NCI-H146 (cell line): Measurements from ENCODE around the gene AKR1A1.
"Not testable (repeated sequence)": the region's sequence is repeated elsewhere in the genome, so short reads cannot be mapped to it uniquely, and the experiment has no call there.

Experiments used
- DNase-seq: peaks from one replicate; lab custom pipeline; 2025; lab: John Stamatoyannopoulos, UW

Gene AKR1A1

GRCh38 chr1:45569962-45570581, 19.4 kb downstream of the AKR1A1 start:
- DNase-seq, result peak; percentile 35

- no peak for DNase-seq
These were observed 20.0 kb downstream of the AKR1A1 start for GRCh38 chr1:45570631-45571030.

DNA sequence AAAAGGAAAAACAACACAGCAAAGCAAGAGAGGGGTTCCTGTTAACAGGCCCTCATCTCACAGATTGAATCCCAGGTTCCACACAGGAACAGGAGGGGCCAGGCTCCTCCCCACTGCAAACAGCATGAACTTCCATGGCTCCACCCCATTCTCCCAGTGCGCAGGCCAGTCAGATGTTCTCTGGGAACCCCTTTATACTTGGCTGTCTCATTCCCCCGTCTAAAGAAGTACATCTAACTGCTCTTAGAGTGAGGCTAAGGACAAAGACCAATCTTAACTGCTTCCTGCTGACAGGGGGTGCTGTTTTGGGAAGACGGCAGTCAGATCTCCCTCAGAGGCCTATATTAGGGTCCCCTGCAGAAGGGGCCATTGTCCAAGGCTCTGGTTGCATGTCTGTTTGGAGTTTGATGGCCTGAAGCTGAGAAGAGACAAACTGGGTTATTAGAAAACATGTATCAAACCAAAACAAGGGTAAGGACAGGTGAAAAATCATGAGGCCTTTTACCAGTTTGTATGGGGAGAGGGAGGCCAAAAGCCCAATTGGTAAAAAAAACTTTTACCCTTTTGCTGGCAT, 22.7 kb downstream of the AKR1A1 start:
- DNase-seq, result no peak

DNA sequence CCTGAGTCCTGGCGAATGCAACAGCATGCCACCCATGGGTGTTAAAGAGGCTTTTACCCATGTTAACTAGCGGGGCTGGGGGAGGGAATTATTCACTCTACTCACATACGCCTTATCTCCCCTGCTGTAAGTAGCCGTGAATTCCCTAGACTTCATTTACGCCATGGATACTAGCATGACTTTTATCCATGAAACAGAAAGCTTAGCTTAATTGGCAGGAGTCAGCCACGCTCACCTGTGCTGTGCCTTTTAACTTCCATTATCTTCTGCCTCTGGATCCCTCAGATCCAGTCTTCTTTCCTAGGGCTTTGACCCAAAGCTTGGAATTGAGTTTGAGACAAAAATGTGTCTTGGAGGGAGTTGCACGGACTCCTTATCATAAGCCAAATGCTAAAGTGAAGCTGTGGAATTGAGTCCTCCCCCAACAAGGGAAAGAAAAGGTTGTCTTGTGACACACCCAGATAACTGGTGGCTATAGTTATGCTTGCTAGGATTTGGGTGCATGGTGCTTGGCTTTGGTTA, 23.5 kb downstream of the AKR1A1 start:
- no peak for DNase-seq

GRCh38 chr1:45583264-45583665, 32.6 kb downstream of the AKR1A1 start:
- peak; percentile 91 for DNase-seq

DNA sequence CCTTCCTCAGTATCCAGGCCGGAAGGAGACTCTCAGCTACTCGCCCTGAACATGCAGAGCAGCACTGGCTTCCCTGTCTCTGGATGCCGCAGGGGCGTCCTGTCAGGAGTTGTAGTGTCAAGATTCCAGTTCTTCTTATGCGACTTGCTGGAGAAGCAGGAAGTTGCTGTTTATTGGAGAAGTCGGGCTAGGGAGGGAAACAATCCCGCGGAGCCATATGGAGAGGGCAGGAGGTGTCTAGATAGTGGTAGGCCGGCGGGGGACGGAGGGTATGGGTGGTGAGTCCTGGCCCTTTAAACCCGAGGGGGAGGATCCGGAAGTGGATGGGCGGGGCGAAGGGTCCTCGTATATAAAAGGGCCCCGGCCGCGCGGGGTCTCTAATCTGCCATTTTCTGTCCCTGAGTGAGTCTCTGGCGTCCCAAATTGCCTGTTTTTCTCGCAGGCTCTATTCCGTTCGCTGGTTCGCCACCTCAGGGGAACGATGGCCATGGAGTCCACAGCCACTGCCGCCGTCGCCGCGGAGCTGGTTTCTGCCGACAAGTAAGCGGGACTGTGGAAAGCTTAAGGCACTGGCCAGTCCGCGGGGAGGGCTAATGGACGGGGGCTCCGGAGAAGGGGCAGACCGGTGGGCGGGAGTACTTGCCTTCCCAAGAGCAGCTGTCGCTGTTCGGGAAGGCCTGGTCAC, 33.2 kb downstream of the AKR1A1 start, which contains the start of gene NASP:
Gene NASP (plus strand): TSS at position 376 of the 685 bp plus-strand sequence. CDS start 106 bp downstream, at position 482.
- peak; percentile 79 for DNase-seq

DNA sequence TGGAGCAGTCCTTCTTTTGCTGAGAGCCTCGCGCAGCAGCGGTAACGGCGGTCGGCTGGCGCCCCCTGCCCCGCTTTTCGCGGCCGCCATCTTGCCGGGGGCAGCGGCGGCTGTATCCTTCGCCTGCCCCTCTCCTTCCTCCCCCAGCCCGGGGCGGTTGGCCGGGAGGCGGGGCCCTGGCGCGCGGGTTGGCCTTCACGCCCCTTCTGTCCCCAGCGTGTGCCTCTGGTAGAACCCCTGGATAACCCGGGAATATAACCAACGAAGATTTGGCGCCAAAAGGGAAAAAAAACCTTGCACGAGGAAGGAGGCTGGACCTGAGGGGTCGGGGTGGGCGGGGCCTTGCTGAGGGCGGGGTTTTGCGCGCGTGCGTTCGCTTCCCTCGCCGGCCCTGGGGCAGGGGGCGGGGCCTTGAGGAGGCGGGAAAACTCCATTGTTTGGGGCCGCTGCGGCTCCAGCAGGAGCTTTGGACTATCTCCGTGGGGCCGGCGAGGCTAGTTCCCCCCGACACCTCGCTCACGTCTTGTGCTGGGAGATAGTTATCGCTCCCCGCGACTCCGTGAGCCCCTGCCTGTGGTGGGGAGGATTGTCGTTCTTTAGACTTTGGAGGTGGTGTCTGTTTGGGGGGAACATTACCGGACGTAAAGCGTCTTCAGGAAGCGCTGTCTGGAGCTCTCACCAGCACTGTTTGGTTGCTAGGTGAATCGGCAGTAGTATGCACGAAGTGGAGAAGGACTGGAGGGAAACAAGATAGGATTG, 33.9 kb downstream of the AKR1A1 start:
- DNase-seq, result peak; percentile 91

GRCh38 chr1:45585110-45585426, 34.4 kb downstream of the AKR1A1 start:
- DNase-seq, result no peak

DNA sequence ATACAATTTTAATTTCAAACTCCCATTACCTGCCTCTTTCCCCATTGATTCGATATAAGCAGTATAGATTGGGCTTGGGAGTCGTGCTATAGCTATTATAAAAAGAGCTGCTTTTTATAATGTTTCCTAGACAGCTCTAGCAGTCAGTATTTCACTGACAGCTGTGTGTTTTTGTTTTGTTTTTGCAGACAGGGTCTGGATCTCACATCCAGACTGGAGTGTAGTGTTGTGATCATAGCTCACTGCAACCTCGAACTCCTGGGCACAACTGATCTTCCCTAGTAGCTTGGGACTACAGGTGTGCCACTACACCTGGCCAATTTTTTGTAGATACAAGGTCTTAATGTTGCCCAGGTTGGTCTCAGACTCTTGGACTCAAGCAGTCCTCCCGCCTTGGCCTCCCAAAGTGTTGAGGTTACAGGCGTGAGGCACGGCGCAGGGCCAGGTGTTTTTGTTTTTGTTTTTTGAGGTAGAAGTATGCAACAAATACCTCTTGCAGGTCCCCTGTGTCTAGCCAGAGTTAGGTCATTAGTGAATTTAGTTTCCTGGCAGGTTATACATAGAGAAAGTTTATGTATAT, 35.0 kb downstream of the AKR1A1 start:
- no peak for DNase-seq

GRCh38 chr1:45586769-45587168, 36.1 kb downstream of the AKR1A1 start:
- DNase-seq, result no peak

- DNase-seq, result no peak
These were observed 39.2 kb downstream of the AKR1A1 start for GRCh38 chr1:45589861-45590260.

DNA sequence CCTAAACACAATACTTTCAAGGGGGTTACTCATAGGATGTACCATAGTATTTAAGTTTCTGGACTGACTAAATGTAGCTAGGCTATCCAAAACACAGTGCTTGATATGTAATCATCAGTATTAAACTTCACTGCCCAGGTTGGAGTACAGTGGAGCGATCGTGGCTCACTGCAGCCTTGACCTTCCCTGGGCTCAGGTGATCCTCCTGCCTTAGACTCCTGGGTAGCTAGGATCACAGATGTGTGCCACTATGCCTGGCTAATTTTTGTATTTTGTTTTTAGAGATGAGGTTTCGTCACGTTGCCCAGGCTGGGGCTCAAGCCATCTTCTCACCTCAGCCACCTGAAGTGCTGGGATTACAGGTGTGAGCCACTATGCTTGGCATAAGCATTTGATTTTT, 43.8 kb downstream of the AKR1A1 start:
- DNase-seq, result no peak

GRCh38 chr1:45596765-45597164, 46.1 kb downstream of the AKR1A1 start:
- DNase-seq, result not testable (repeated sequence)

DNA sequence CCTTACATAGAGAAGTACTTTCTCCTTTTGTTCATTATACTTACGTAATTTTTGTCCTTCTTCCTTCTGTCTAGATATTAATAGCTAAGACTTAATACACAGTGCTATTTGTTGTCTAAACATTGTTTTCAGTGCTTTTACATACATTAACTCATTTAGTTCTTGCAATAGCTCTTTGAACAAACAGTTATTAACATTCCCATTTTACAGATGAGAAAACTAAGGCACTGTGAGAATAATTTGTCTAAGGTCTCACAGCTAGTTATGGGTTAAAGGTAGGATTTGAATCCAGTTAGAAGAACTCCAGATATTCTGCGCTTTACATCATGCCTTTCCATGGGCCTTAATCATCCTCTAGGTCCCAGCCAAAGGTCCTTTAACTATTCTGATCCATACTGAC, 53.6 kb downstream of the AKR1A1 start:
- no peak for DNase-seq

GRCh38 chr1:45607404-45608074, 56.9 kb downstream of the AKR1A1 start:
- no peak for DNase-seq

DNA sequence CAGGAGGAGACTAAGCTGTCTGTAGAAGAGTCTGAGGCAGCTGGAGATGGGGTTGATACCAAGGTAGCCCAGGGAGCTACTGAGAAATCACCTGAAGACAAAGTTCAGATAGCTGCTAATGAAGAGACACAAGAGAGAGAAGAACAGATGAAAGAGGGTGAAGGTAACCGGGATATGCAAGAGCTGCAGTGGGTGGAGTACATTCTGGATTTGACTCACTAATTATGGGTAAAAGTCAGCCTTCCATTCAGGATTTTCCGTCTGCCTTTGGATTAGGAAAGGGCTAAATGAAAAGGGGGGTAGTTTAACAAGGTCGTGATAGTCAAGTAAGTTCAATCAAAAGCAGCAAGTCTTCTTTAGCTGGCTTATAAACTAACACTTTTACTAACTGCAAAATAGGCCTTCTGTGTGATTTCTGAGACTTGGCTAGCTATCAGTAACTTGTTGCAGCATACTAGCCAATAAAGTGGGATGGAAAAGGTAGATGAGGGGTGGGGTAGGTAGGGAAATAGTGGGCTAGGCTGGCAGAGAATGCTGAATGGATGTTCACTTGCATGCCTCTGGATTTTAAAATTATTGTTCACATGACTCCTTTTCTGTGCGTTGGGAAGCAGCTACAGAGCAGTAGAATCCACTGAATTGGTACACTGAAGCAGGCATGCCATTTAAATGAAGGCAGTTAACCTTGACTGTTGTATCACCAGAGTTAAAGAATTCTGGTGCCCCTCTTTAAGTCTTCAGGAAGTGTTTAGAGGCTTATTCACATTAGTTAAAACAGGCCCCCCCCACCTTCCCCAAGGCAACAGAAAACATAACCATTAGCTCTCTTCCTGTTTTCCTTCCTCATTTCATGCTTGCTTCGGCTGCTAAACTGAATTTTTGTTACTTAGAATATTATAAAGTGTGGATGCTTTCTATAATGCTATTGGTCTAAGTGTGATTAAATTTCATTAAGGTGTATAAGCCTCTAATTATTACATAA, 57.8 kb downstream of the AKR1A1 start:
- no peak for DNase-seq

DNA sequence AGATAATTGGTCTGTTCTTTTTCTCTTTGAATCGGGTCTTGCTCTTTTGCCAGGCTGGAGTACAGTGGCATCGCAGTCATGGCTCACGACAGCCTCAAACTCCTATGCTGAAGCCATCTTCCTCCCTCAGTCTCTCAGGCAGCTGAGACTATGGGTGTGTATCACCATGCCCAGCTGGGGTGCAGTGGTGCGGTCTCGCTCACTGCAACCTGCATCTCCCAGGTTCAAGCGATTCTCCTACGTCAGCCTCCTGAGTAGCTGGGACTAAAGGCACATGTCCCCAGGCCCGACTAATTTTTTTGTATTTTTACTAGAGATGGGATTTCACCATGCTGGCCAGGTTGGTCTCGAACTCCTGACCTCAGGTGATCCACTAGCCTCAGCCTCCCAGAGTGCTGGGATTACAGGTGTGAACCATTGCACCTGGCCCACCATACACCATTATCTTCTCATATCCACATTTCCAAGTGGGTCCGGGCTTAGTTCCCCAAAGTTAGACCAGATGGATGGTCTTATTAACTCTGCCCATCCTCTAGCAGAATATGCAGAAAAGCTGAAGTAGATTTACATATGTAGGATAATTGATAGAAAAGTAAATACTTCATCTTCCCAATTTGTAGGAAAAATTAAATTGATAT, 60.1 kb downstream of the AKR1A1 start:
- DNase-seq, result no peak

DNA sequence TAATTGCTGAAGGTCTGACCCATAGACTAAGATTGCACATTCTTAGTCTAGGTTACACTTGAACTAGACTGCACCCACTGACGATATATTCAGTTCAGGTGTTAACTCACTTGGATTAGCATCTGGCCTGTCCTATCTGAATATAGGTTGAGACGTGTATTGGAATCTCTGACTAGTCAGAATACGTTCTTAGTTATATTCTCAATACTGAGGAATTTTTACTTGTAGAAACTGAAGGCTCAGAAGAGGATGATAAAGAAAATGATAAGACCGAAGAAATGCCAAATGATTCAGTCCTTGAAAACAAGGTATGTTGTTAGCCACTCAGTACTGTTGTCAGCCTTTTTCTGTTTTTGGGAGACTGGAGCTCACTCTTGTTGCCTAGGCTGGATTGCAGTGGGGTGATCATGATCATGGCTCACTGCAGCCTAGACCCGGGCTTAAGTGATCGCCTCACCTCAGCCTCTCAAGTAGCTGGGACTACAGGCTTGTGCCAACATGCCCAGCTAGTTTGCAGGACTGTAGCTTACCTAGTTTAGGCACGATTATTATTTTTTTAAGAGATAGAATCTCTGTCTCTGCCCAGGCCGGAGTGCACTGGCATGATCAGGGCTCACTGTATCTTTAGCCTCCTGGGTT, 62.4 kb downstream of the AKR1A1 start:
- DNase-seq, result no peak

- no peak for DNase-seq
These were observed 65.3 kb downstream of the AKR1A1 start for GRCh38 chr1:45615885-45616284.
